ENCODE results near the gene G3BP2.

DNA sequence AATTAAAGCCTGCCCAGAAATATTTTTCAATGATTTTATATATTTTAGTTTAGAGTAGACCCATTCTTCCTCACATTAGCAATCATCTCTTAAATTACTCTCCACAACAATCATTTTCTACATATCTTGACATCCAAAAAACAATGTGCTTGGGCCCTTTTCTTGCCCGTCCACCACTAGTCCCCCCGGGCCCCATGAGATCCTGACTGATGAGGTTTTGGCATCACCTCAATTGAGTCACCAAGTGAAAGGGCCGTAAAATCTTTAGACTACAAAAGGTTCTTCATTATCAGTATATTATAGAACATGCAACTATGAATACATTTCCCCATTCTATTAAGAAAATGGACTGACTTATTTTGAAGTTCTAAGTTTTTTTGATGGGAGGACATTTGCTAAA, 38.9 kb downstream of the G3BP2 start:
- TF ChIP-seq, protein P1, sequence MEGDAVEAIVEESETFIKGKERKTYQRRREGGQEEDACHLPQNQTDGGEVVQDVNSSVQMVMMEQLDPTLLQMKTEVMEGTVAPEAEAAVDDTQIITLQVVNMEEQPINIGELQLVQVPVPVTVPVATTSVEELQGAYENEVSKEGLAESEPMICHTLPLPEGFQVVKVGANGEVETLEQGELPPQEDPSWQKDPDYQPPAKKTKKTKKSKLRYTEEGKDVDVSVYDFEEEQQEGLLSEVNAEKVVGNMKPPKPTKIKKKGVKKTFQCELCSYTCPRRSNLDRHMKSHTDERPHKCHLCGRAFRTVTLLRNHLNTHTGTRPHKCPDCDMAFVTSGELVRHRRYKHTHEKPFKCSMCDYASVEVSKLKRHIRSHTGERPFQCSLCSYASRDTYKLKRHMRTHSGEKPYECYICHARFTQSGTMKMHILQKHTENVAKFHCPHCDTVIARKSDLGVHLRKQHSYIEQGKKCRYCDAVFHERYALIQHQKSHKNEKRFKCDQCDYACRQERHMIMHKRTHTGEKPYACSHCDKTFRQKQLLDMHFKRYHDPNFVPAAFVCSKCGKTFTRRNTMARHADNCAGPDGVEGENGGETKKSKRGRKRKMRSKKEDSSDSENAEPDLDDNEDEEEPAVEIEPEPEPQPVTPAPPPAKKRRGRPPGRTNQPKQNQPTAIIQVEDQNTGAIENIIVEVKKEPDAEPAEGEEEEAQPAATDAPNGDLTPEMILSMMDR (conservative IDR thresholded peaks at IDR 0.05 in 1 of 2, IDR thresholded peaks at IDR 0.05 in 1 of 2; ENCODE audit: extremely low read depth in 1 of 2, insufficient read depth in 1 of 2, low read depth in 1 of 2, low read length in 2 of 2), result no peak
- no peak for TF ChIP-seq EZH2 (IDR thresholded peaks at IDR 0.05; ENCODE audit: borderline replicate concordance, low read length)

Data from mammary epithelial cell (primary cell).